ENCODE data around the gene SLC39A1.
"Not testable (repeated sequence)": the region's sequence is repeated elsewhere in the genome, so short reads cannot be mapped to it uniquely, and the experiment has no call there.

The SLC39A1 gene

GRCh38 chr1:153963030-153963849 lies at the start of gene SLC39A1:
Gene SLC39A1 (minus strand): TSS chr1:153963537. CDS start chr1:153962715, 822 bp downstream.
- no peaks in the 10 kb centered on the region for H3K27me3 ChIP-seq (ENCODE audit: insufficient read depth, low read length)
- peak within 1 kb of the TSS; percentile 98 for H3K9ac ChIP-seq (ENCODE audit: low read depth, low read length)
- no peaks in the 10 kb centered on the region for H3K9me3 ChIP-seq (ENCODE audit: insufficient read depth, low read depth, low read length)
- H3K4me3 ChIP-seq (ENCODE audit: low read length): peak within 1 kb of the TSS; percentile 90
- H3K4me1 ChIP-seq (ENCODE audit: insufficient read depth, low read length): peaks cover 21% of the 10 kb centered on the region; the same call in 1 of the 2 replicates
- H3K36me3 ChIP-seq (ENCODE audit: insufficient read depth, low read depth, low read length): peaks cover 30% of the 10 kb centered on the region
- H3K27ac ChIP-seq (ENCODE audit: low read length): peak within 1 kb of the TSS; percentile 80

GRCh38 chr1:154012543-154012942 lies 49.2 kb upstream of the SLC39A1 start:
- H3K9ac ChIP-seq (ENCODE audit: low read depth, low read length); H3K36me3 ChIP-seq (ENCODE audit: insufficient read depth, low read depth, low read length); H3K4me1 ChIP-seq (ENCODE audit: insufficient read depth, low read length); H3K4me3 ChIP-seq (ENCODE audit: low read length); H3K27me3 ChIP-seq (ENCODE audit: insufficient read depth, low read length); H3K9me3 ChIP-seq (ENCODE audit: insufficient read depth, low read depth, low read length); H3K27ac ChIP-seq (ENCODE audit: low read length): not testable (repeated sequence)

DNA sequence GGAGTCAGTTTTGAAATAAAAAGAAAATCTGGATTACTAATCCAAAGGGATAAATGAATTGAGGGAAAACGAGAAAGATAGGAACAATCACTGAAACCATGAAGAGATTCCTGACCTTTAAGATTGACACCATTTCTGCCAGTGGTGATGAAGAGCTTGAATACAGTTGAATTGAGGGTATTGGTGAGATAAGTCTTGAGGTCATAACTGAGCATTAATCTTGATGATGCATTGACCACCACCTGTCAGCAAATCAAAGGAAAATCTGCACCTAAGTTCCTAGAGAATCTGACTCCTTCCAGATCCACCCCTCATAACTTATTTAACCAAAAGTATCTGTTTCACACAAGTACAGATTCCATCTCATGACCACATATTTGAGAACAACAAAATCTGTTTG lies 48.8 kb upstream of the SLC39A1 start:
- Histone ChIP-seq H3K4me1 (ENCODE audit: insufficient read depth, low read length) (no peaks in the 10 kb centered on the region), H3K9me3 (ENCODE audit: insufficient read depth, low read depth, low read length) (no peaks in the 10 kb centered on the region), H3K27me3 (ENCODE audit: insufficient read depth, low read length) (no peaks in the 10 kb centered on the region), H3K9ac (ENCODE audit: low read depth, low read length) (no peak overlapping the region), H3K27ac (ENCODE audit: low read length) (no peak overlapping the region), H3K36me3 (ENCODE audit: insufficient read depth, low read depth, low read length) (no peaks in the 10 kb centered on the region), H3K4me3 (ENCODE audit: low read length) (no peak overlapping the region)

DNA sequence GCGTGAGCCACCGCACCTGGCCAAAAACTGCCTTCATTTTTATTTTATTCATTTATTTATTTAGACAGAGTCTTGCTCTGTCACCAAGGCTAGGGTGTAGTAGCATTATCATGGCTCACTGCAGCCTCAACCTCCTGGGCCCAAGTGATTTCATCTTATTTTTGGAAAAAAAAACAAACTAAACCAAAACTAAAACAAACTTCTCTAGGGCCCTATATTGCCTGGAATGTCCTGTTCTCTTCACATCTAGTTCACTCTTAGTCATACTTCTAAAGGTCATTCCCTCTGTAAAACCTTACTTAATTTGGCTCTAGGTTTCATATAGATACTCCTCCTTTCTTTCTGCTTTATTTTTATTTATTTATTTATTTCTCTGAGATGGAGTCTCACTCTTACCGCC lies 42.8 kb upstream of the SLC39A1 start:
- Histone ChIP-seq H3K9me3 (ENCODE audit: insufficient read depth, low read depth, low read length) (no peaks in the 10 kb centered on the region), H3K27ac (ENCODE audit: low read length) (no peak overlapping the region), H3K9ac (ENCODE audit: low read depth, low read length) (no peak overlapping the region), H3K4me3 (ENCODE audit: low read length) (no peak overlapping the region), H3K27me3 (ENCODE audit: insufficient read depth, low read length) (no peaks in the 10 kb centered on the region), H3K36me3 (ENCODE audit: insufficient read depth, low read depth, low read length) (no peaks in the 10 kb centered on the region), H3K4me1 (ENCODE audit: insufficient read depth, low read length) (no peaks in the 10 kb centered on the region)

DNA sequence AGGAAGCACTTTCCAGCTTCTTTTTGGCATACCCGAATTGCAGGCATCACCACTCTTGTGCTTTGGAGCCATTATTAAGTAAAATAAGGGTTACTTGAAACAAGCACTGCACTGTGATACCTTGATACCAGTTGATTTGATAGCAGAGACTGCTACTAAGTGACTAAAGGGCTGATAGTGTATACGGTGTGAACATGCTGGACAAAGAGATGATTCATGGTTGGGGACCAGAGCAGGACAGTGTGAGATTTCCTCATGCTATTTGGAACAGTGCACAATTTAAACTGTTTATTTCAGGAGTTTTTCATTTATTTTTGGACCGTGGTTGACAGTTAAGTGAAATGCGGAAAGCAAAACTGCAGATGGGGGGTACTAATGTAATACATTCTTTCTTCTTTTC lies 37.1 kb upstream of the SLC39A1 start:
- H3K9ac ChIP-seq (ENCODE audit: low read depth, low read length): no peak overlapping the region
- H3K36me3 ChIP-seq (ENCODE audit: insufficient read depth, low read depth, low read length): peaks cover 4% of the 10 kb centered on the region; the same call in 1 of the 2 replicates
- no peaks in the 10 kb centered on the region for H3K27me3 ChIP-seq (ENCODE audit: insufficient read depth, low read length)
- no peaks in the 10 kb centered on the region for H3K9me3 ChIP-seq (ENCODE audit: insufficient read depth, low read depth, low read length)
- H3K27ac ChIP-seq (ENCODE audit: low read length): no peak overlapping the region
- no peak overlapping the region for H3K4me3 ChIP-seq (ENCODE audit: low read length)
- H3K4me1 ChIP-seq (ENCODE audit: insufficient read depth, low read length): no peaks in the 10 kb centered on the region

DNA sequence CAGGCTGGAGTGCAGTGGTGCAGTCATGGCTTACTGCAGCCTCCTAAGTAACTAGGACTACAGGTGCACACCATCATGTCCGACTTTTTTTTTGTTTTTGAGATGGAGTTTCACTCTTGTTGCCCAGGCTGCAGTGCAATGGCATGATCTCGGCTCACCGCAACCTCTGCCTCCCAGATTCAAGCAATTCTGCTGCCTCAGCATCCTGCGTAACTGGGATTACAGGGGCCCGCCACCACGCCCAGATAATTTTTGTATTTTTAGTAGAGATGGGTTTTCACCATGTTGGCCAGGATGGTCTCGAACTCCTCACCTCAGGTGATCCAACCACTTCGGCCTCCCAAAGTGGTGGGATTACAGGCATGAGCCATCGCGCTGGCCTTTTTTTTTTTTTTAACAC lies 33.5 kb upstream of the SLC39A1 start:
- H3K27me3 ChIP-seq (ENCODE audit: insufficient read depth, low read length); H3K9me3 ChIP-seq (ENCODE audit: insufficient read depth, low read depth, low read length); H3K27ac ChIP-seq (ENCODE audit: low read length); H3K9ac ChIP-seq (ENCODE audit: low read depth, low read length); H3K4me3 ChIP-seq (ENCODE audit: low read length); H3K4me1 ChIP-seq (ENCODE audit: insufficient read depth, low read length): not testable (repeated sequence)
- peaks cover 38% of the 10 kb centered on the region for H3K36me3 ChIP-seq (ENCODE audit: insufficient read depth, low read depth, low read length)

DNA sequence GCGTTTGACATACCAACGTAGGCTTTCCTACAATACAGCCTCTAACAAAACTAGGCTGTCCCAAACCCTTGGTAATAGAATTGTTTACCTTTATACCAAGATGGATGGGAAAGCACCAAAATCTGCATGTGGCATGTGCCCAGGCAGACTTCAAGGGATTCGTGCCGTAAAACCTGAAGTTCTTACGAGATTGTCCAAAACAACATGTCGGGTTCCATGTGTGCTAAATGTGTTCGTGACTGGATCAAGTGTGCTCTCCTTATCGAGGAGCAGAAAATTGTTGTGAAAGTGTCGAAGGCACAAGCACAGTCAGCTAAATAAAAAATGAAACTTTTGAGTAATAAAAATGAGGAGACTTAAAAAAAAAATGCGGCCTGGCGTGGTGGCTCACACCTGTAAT lies 32.3 kb upstream of the SLC39A1 start:
- H3K9me3 ChIP-seq (ENCODE audit: insufficient read depth, low read depth, low read length): no peaks in the 10 kb centered on the region
- H3K27me3 ChIP-seq (ENCODE audit: insufficient read depth, low read length): no peaks in the 10 kb centered on the region
- H3K4me3 ChIP-seq (ENCODE audit: low read length): no peak overlapping the region
- H3K9ac ChIP-seq (ENCODE audit: low read depth, low read length): no peak overlapping the region
- no peak overlapping the region for H3K27ac ChIP-seq (ENCODE audit: low read length)
- H3K36me3 ChIP-seq (ENCODE audit: insufficient read depth, low read depth, low read length): peaks cover 48% of the 10 kb centered on the region
- peaks cover 4% of the 10 kb centered on the region; the same call in 1 of the 2 replicates for H3K4me1 ChIP-seq (ENCODE audit: insufficient read depth, low read length)

GRCh38 chr1:153995202-153995601 lies 31.9 kb upstream of the SLC39A1 start:
- H3K27ac ChIP-seq (ENCODE audit: low read length): no peak overlapping the region
- no peaks in the 10 kb centered on the region for H3K9me3 ChIP-seq (ENCODE audit: insufficient read depth, low read depth, low read length)
- H3K36me3 ChIP-seq (ENCODE audit: insufficient read depth, low read depth, low read length): peaks cover 48% of the 10 kb centered on the region
- no peaks in the 10 kb centered on the region for H3K27me3 ChIP-seq (ENCODE audit: insufficient read depth, low read length)
- H3K9ac ChIP-seq (ENCODE audit: low read depth, low read length): no peak overlapping the region
- H3K4me3 ChIP-seq (ENCODE audit: low read length): no peak overlapping the region
- peaks cover 4% of the 10 kb centered on the region; the same call in 1 of the 2 replicates for H3K4me1 ChIP-seq (ENCODE audit: insufficient read depth, low read length)

- no peaks in the 10 kb centered on the region for H3K9me3 ChIP-seq (ENCODE audit: insufficient read depth, low read depth, low read length)
- H3K4me3 ChIP-seq (ENCODE audit: low read length): peak overlapping the region; percentile 82
- H3K9ac ChIP-seq (ENCODE audit: low read depth, low read length): peak overlapping the region; percentile 98
- peaks cover 4% of the 10 kb centered on the region; the same call in 1 of the 2 replicates for H3K4me1 ChIP-seq (ENCODE audit: insufficient read depth, low read length)
- H3K27ac ChIP-seq (ENCODE audit: low read length): no peak overlapping the region
- no peaks in the 10 kb centered on the region for H3K27me3 ChIP-seq (ENCODE audit: insufficient read depth, low read length)
- peaks cover 48% of the 10 kb centered on the region for H3K36me3 ChIP-seq (ENCODE audit: insufficient read depth, low read depth, low read length)
Measured at GRCh38 chr1:153991806-153992205, 28.5 kb upstream of the SLC39A1 start.

GRCh38 chr1:153991151-153991630 lies 27.9 kb upstream of the SLC39A1 start:
- H3K9ac ChIP-seq (ENCODE audit: low read depth, low read length): peak overlapping the region; percentile 98
- peak overlapping the region; percentile 82 for H3K4me3 ChIP-seq (ENCODE audit: low read length)
- H3K9me3 ChIP-seq (ENCODE audit: insufficient read depth, low read depth, low read length): no peaks in the 10 kb centered on the region
- H3K36me3 ChIP-seq (ENCODE audit: insufficient read depth, low read depth, low read length): peaks cover 48% of the 10 kb centered on the region
- H3K4me1 ChIP-seq (ENCODE audit: insufficient read depth, low read length): peaks cover 4% of the 10 kb centered on the region; the same call in 1 of the 2 replicates
- H3K27me3 ChIP-seq (ENCODE audit: insufficient read depth, low read length): no peaks in the 10 kb centered on the region
- H3K27ac ChIP-seq (ENCODE audit: low read length): peak overlapping the region; percentile 92

- Histone ChIP-seq H3K27me3 (ENCODE audit: insufficient read depth, low read length) (no peaks in the 10 kb centered on the region), H3K4me1 (ENCODE audit: insufficient read depth, low read length) (peaks cover 4% of the 10 kb centered on the region; the same call in 1 of the 2 replicates), H3K9ac (ENCODE audit: low read depth, low read length) (peak within 1 kb of the TSS; percentile 98), H3K4me3 (ENCODE audit: low read length) (peak within 1 kb of the TSS; percentile 82), H3K36me3 (ENCODE audit: insufficient read depth, low read depth, low read length) (peaks cover 46% of the 10 kb centered on the region), H3K27ac (ENCODE audit: low read length) (peak within 1 kb of the TSS; percentile 92), H3K9me3 (ENCODE audit: insufficient read depth, low read depth, low read length) (no peaks in the 10 kb centered on the region)
Measured at GRCh38 chr1:153990468-153991150, 27.3 kb upstream of the SLC39A1 start, which contains the start of gene RPS27. Gene RPS27 (plus strand): TSS chr1:153990762. CDS start chr1:153990797, 35 bp downstream.
